ENCODE measurements around the gene THBS2.

- TF ChIP-seq CTCF (IDR thresholded peaks at IDR 0.05 in 2 of 3, conservative IDR thresholded peaks at IDR 0.05 in 1 of 3; ENCODE audit: control insufficient read depth in 2 of 3, extremely low read depth in 1 of 3, insufficient read depth in 1 of 3, low read depth in 3 of 3, low read length in 3 of 3): no peak
- no peak for TF ChIP-seq HDAC6 (IDR thresholded peaks at IDR 0.05; ENCODE audit: unreplicated experiment)
- TF ChIP-seq CEBPB (IDR thresholded peaks at IDR 0.05; ENCODE audit: borderline replicate concordance in 1 of 2, low read depth in 2 of 2, low read length in 2 of 2): no peak
- no peak for TF ChIP-seq GABPA (IDR thresholded peaks at IDR 0.05; ENCODE audit: low read depth)
- no peak for TF ChIP-seq POLR2A (IDR thresholded peaks at IDR 0.05; ENCODE audit: low read depth, low read length)
These were observed 12.9 kb downstream of the THBS2 start for GRCh38 chr6:169240591-169241390.

Measured in GM12878 (cell line).